ENCODE measurements around the gene NPHP4.

GRCh38 chr1:6016191-6016865 lies 24.1 kb upstream of the NPHP4 start:
- no peak for TF ChIP-seq POLR2AphosphoS5 (IDR thresholded peaks at IDR 0.05; ENCODE audit: borderline replicate concordance, low read depth, low read length)
- no peak for TF ChIP-seq EZH2 (IDR thresholded peaks at IDR 0.05)
- no peak for TF ChIP-seq FOXP2 (optimal IDR thresholded peaks at IDR 0.05; ENCODE audit: control extremely low read depth, extremely low read length, insufficient read depth)

Measured in SK-N-MC (cell line).